ENCODE results near the gene SNRPA. TPM values are rescaled to one million over a fixed set of nuclear protein-coding genes. Genes with fewer than 3 reads are reported as not detected.
"Not testable (repeated sequence)": the region's sequence is repeated elsewhere in the genome, so short reads cannot be mapped to it uniquely, and the experiment has no call there.

The SNRPA gene
- total RNA-seq, 1 donor from 2014 or later: 72.7 TPM

DNA sequence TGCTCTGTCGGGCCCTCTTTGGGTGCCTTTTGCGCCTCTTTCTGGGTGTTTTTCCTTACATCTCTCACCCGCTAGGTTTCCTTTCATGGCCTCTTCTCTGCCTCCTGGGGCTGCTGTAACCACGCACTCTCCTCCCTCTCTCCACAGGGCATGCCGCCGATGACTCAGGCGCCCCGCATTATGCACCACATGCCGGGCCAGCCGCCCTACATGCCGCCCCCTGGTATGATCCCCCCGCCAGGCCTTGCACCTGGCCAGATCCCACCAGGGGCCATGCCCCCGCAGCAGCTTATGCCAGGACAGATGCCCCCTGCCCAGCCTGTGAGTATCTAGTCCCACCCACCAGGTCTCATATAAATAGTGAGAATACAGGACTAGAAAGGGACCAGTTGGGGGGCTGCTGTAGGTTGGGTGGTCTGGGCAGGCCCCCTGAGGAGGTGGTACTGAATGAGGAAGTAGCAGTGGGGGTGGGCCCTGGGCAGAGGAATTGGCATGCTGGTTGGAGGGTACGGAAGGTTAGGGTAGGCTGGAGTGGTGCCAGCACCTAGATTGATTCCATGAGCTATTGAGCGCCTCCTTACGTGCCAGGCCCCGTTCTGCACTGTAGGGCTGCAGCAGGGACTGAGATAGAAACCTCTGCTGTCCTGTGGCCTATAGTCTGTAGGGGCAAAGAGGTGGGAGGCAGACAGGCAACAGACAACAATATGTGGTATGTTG is 11.9 kb downstream of the SNRPA start:
- intact Hi-C loops (cut with DNase I): no loop called here
- H3K27me3 ChIP-seq: no peaks in the 10 kb centered on the region
- H3K27ac ChIP-seq: no peak overlapping the region
- H3K4me1 ChIP-seq: no peaks in the 10 kb centered on the region
- TF ChIP-seq POLR2AphosphoS5 (IDR thresholded peaks at IDR 0.05; ENCODE audit: insufficient read depth in 1 of 2, low read depth in 1 of 2) (no peak), POLR2A (IDR thresholded peaks at IDR 0.05) (no peak)
- TF ChIP-seq, protein P1, sequence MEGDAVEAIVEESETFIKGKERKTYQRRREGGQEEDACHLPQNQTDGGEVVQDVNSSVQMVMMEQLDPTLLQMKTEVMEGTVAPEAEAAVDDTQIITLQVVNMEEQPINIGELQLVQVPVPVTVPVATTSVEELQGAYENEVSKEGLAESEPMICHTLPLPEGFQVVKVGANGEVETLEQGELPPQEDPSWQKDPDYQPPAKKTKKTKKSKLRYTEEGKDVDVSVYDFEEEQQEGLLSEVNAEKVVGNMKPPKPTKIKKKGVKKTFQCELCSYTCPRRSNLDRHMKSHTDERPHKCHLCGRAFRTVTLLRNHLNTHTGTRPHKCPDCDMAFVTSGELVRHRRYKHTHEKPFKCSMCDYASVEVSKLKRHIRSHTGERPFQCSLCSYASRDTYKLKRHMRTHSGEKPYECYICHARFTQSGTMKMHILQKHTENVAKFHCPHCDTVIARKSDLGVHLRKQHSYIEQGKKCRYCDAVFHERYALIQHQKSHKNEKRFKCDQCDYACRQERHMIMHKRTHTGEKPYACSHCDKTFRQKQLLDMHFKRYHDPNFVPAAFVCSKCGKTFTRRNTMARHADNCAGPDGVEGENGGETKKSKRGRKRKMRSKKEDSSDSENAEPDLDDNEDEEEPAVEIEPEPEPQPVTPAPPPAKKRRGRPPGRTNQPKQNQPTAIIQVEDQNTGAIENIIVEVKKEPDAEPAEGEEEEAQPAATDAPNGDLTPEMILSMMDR (IDR thresholded peaks at IDR 0.05): no peak
- H3K36me3 ChIP-seq: peaks cover 0 to 90% of the 10 kb centered on the region in 2 donors
- H3K4me3 ChIP-seq: no peak overlapping the region
- H3K9me3 ChIP-seq: no peaks in the 10 kb centered on the region
- no peak for DNase-seq (ENCODE audit: extremely low spot score in 2 of 2)

DNA sequence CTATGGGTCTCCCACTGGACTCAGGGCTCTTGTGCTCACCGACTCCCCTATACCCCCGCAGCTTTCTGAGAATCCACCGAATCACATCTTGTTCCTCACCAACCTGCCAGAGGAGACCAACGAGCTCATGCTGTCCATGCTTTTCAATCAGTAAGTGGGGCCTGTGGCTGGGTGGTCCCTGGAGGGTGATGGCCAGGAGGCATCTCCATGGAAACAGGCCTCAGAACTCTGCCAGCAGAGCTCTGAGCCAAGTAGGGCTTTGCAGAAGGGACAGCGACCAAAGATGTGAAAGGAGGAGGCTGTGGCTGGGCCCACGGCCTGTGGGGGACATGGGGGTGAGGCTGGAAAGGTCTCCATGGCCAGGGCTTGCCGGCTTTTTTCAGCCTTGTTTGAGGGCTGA is 12.5 kb downstream of the SNRPA start:
- intact Hi-C loops (cut with DNase I): no loop called here
- Histone ChIP-seq H3K9me3 (no peaks in the 10 kb centered on the region), H3K4me3 (no peak overlapping the region), H3K36me3 (peaks cover 0 to 84% of the 10 kb centered on the region in 2 donors), H3K27me3 (no peaks in the 10 kb centered on the region), H3K27ac (no peak overlapping the region), H3K4me1 (no peaks in the 10 kb centered on the region)
- no peak for DNase-seq (ENCODE audit: extremely low spot score in 2 of 2)
- no peak for TF ChIP-seq POLR2AphosphoS5 (IDR thresholded peaks at IDR 0.05; ENCODE audit: insufficient read depth in 1 of 2, low read depth in 1 of 2)

DNA sequence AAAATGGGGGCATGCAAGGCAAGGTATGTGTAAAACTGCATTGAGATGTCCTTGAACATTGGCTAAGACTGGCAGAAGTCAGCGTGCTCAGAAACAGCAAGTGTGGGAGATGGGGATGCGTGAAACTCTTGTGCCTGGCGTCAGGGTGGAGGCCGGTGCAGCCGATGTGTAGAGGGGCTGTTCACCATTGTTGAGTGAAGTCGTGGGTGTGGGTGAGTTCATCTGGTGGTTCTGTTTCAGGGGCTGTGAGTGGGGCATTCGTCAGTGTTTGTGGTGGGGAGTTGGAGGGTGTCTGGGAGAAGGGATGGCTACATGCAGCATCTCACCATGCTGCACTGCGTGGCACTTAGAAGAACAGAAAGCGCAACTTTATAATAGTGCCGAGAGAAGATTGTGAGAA is 13.0 kb downstream of the SNRPA start:
- Histone ChIP-seq H3K27me3 (no peaks in the 10 kb centered on the region), H3K4me3 (no peak overlapping the region), H3K36me3 (peaks cover 0 to 80% of the 10 kb centered on the region in 2 donors), H3K9me3 (no peaks in the 10 kb centered on the region), H3K4me1 (no peaks in the 10 kb centered on the region), H3K27ac (no peak overlapping the region)
- TF ChIP-seq POLR2A (IDR thresholded peaks at IDR 0.05) (no peak), POLR2AphosphoS5 (IDR thresholded peaks at IDR 0.05; ENCODE audit: insufficient read depth in 1 of 2, low read depth in 1 of 2) (no peak)
- TF ChIP-seq, protein P1 (IDR thresholded peaks at IDR 0.05): no peak
- intact Hi-C loops (cut with DNase I): no loop called here
- DNase-seq (ENCODE audit: extremely low spot score in 2 of 2): no peak

DNA sequence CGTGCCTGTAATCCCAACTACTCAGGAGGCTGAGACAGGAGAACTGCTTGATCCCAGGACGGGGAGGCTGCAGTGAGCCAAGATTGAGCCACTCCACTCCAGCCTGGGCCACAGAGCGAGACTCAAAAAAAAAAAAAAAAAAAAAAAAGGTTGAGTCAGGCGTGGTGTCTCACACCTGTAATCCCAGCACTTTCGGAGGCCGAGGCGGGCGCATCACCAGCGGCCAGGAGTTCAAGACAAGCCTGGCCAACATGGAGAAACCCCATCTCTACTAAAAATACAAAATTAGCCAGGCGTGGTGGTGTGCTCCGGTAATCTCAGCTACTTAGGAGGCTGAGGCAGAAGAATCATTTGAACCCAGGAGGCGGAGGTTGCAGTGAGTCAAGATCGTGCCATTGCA is 15.4 kb downstream of the SNRPA start:
- H3K27me3 ChIP-seq; intact Hi-C loops (cut with DNase I); DNase-seq (ENCODE audit: extremely low spot score in 2 of 2); H3K4me1 ChIP-seq; H3K27ac ChIP-seq; H3K4me3 ChIP-seq; H3K9me3 ChIP-seq: not testable (repeated sequence)
- H3K36me3 ChIP-seq: peaks cover 0 to 56% of the 10 kb centered on the region in 2 donors

DNA sequence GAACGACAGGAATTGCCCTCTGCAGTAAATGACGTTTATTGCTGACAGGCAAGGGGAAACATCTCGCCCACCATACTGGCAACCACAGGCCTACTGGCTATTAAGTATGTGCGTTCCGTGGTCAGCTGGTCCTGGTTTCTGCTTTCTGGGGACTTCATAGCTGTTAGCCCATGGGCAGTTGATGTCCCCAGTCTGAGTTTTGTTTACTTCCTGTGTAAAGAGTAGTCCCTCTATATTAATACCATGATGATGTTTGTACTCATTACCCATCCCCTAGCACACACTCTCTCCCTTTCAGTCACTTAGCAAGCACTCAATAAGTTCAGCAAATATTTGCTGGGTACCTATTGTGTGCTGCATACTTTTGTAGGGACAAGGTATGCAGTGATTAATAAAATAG is 17.9 kb downstream of the SNRPA start:
- DNase-seq (ENCODE audit: extremely low spot score in 2 of 2): no peak
- no peak overlapping the region for H3K4me3 ChIP-seq
- intact Hi-C loops (cut with DNase I): no loop called here
- no peak overlapping the region for H3K27ac ChIP-seq
- peaks cover 0 to 31% of the 10 kb centered on the region in 2 donors for H3K36me3 ChIP-seq
- H3K4me1 ChIP-seq: no peaks in the 10 kb centered on the region
- H3K9me3 ChIP-seq: no peaks in the 10 kb centered on the region
- H3K27me3 ChIP-seq: no peaks in the 10 kb centered on the region
- TF ChIP-seq POLR2AphosphoS5 (IDR thresholded peaks at IDR 0.05; ENCODE audit: insufficient read depth in 1 of 2, low read depth in 1 of 2) (no peak), POLR2A (IDR thresholded peaks at IDR 0.05) (no peak)
- TF ChIP-seq, protein P1 (IDR thresholded peaks at IDR 0.05): no peak

DNA sequence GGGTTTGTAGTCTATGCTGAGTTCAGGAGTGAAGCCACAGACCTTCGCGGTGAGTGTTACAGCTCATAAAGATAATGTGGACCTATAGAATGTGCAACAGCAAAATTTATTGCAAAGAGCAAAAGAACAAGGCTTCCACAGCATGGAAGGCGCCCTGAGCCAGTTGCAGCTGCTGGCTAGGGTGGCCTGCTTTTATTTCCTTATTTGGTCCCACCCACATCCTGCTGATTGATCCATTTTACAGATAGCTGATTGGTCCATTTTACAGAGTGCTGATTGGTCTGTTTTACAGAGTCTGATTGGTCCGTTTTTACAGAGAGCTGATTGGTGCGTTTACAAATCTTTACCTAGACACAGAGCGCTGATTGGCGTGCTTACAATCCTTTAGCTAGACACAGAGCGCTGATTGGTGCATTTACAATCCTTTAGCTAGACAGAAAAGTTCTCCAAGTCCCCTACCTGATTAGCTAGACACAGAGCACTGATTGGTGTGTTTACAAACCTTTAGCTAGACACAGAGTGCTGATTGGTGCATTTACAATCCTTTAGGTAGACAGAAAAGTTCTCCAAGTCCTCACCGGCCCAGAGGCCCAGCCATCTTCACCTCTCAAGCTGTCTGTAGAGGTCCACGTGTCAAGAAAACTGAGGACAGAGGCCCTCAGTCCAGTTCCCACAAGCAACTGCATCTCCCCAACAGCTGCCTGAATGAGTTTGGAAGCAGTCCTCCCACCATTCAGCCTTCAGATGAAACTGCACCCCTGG is 20.3 kb downstream of the SNRPA start:
- H3K4me1 ChIP-seq; H3K27me3 ChIP-seq; H3K9me3 ChIP-seq; H3K27ac ChIP-seq; H3K4me3 ChIP-seq; H3K36me3 ChIP-seq; intact Hi-C loops (cut with DNase I); DNase-seq (ENCODE audit: extremely low spot score in 2 of 2): not testable (repeated sequence)
